Measurements from ENCODE around the gene FLOT1.

Gene FLOT1

DNA sequence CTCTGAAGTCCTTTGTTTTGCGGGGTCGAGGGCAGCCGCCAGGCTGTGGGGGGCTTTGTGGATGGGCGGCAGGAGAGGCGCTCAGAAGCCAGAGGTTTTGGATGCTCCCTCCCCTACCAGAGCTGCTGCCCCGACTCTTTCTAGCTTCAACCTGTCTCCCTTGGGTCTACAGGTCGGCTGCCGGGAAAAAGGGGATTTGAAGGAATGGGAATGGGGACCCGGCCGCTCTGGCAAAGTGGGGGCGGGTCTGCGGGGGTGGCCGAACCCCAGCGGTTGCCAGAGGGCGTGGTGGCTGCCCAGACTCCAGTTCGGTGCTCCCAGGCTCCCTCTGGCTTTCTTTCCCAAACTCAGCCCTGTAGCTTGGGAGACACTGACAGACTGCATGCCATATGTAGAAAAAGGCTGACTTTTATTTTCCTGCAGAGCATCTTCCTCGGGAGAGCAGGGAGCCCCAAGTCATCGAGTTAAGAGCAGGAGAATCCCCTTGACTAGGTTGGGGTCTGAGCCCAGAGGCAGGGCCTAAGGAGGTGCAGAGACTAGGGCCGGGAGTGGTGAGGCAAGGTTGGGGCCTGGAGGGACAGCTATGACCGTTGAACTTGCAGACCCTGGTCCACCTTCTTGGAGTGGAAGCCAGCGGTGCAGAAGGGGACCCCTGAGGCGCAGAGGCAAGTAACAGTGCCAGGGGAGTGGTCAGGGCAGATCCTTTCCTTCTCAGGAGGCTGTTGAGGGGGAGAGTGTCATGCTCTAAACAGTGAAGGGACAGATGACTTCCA is 54.6 kb downstream of the FLOT1 start:
- no peak for DNase-seq (ENCODE audit: low spot score in 2 of 2)
- Mint-ChIP-seq H3K9me3 (no peaks in the 10 kb centered on the region), H3K27ac (peak overlapping the region; percentile 98), H3K4me3 (peak overlapping the region; percentile 92), H3K4me1 (peaks cover 46% of the 10 kb centered on the region), H3K36me3 (peaks cover 48% of the 10 kb centered on the region)
- ATAC-seq = no peak

DNA sequence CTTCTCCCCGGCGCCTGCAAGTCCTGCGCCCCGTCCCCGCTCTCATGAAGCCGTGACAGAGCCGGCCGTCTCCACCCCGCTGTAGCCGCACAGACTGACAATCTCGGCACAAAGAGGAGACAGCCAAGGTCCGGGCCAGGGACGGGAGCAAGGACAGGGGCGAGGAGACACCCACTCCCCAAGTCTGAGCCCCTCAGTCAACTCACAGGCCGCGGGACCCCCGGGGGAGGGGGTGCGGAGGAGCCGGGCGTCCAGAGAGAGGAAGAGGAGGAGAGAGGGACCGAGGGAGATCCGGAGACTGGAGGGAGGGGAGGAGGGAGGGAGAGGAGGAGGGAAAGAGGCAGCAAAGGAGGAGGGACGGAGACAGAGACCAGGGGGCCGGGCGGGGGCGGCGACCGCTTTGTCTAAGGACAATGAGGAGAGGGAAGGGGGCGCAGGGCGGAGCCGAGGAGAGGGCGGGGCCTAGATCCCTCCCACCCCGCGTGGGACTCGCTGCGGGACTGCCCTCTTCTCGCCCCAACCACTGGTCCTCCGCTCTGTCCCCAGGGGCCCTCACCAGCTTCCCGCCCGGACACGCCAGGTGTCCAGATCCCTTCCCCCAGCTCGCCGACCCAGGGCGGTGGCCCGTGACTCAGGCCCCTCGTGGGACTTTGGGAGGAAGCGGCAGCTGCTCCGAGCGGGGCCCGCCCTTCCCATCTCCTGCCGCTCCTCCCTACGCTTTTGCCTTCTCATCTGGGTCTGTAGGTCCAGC is 55.4 kb downstream of the FLOT1 start:
- peak; percentile 55 for ATAC-seq
- H3K4me1 Mint-ChIP-seq = peaks cover 53% of the 10 kb centered on the region

DNA sequence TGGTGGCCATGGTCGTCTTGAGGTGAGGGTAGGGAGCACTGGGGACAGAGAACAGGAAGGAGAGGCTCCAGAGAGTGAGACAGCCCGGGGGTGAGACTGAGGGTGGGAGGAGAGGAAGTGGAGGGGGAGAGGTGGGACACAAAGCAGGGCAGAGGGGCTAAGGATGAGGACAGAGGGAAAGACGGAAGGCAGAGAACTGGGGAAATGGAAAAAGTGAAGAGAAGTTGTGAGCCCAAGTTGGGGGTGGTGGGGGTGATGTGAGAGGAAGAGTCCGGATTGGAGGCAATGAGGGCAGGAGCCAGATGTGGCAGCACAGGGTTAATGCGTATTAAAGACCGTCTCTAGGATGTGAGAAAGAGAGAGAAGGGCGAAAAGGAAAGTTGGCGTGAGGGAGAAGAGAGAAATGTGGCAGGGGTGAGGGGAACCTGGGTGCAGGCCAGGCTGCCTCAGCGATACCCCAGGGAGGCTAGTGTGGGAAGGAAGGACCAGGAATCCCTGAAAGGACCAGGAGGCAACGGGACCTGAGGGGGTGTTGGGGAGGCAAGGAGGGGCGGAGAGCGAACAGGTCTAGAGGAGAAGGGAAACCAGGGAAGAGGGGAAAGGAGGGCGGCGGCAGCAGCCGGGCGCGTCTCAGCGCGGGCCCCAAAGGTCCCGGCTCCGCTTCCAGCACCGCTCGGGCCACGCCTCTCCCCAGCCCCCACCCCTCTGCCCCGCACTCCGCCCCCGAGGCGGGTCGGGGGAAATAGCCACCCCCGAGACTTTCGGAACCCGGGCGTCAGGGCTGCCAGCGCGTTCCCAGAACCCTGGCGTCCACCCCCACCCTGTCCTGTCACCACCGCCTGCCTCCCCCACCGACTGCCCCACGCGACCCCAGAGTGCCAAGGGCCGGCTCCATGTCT is 56.2 kb downstream of the FLOT1 start, which contains the start of gene PPP1R18:
Gene PPP1R18 (minus strand): TSS at position 637 of the 899 bp plus-strand sequence. CDS start 627 bp downstream, at position 10.
- H3K4me1 Mint-ChIP-seq = peaks cover 58% of the 10 kb centered on the region
- peak within 1 kb of the TSS; percentile 92 for H3K4me3 Mint-ChIP-seq
- ATAC-seq = peak; percentile 59
- peak; percentile 58 to 88 for DNase-seq (ENCODE audit: low spot score in 2 of 2)
- no peaks in the 10 kb centered on the region for H3K9me3 Mint-ChIP-seq
- peaks cover 64% of the 10 kb centered on the region for H3K36me3 Mint-ChIP-seq
- H3K27ac Mint-ChIP-seq = peak within 1 kb of the TSS; percentile 98

More for the DNA sequence above, 55.4 kb downstream of the FLOT1 start:
- H3K4me3 Mint-ChIP-seq = peak overlapping the region; percentile 92
- H3K27ac Mint-ChIP-seq = peak overlapping the region; percentile 98
- peaks cover 56% of the 10 kb centered on the region for H3K36me3 Mint-ChIP-seq
- H3K9me3 Mint-ChIP-seq = no peaks in the 10 kb centered on the region
- peak; percentile 66 to 92 for DNase-seq (ENCODE audit: low spot score in 2 of 2)

DNA sequence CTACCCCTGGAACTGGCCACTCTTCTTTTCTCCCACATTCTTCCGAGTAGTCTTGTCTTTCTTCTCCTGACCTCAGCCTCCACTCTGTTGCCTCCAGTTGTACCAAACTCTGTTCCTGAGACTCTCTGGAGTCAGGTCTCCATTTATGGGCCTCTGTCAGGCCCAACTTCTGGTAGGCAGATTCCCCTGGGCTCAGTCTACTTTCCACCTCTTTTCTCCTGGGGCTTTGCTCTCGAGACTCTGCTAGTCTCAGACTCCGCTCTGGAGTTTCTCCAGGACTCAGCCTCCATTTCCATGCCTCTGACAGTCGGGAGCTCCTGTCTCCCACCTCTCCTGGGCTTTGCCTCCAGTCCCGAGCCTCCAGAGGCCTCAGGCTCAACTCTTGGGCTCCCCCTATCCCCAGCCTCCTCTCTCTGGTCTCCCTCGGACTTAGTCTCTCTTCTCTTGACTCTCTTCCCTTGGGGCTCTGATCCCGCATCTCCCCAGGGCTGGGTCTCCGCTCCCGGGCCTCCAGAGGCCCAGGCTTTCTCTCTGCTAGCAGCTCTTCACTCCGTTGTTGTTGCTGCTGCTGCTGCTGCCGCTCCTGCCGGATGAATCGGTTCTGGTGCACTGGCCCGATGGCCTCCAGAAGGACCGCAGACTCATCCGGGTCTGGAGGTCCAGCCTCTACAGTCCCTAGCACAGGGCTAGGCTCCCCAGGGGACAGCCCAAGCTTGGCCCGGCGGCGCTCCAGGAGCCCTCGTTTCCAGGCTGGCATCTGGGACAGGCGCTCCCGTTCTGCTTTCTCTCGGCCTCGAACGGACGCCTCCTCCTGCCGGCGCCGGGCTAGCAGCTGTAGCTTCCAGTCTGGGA is 57.1 kb downstream of the FLOT1 start:
- H3K36me3 Mint-ChIP-seq = peaks cover 73% of the 10 kb centered on the region

DNA sequence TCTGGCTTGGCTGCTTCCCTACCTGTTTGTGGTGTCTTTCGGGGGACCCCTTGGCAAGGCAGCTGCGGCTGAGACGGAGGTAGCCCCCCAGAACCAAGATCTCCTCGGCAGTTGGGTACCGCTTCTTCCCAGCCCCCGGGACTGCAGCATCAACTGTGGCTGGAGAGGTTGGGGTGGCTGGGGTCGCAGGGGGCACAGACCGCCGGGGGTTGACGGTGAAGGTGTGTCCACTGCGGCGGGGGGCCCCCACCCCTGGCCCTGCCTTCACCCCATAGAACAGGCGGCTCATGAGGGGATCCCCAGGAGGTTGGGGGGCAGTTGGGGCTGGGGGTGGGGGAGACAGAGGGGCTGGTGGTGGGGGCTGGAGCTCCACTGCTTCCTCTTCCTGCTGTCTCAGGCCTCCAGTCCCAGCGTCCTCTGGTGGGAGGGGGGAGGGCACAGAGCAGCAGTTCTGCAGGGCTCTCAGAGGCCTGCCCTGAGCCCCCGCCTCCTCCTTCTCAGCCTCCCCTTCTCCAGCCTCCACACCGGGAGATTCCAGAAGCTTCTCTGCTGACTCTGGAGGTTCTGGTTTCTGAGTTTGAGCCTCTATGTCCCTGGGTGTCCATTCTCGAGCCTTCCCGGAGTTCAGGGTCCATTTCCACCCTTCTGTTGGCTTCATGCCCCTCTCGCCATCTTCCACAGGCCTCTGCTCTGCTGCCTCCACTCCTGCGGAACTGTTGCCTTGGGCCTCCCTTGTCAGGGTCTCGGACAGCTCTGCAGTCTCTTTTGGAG is 57.9 kb downstream of the FLOT1 start:
- no peaks in the 10 kb centered on the region for H3K9me3 Mint-ChIP-seq
- DNase-seq (ENCODE audit: low spot score in 2 of 2) = peak in 1 of 2 donors; percentile 71
- peak overlapping the region; percentile 92 for H3K4me3 Mint-ChIP-seq
- no peak for ATAC-seq
- H3K4me1 Mint-ChIP-seq = peaks cover 58% of the 10 kb centered on the region
- peaks cover 81% of the 10 kb centered on the region for H3K36me3 Mint-ChIP-seq
- H3K27ac Mint-ChIP-seq = peak overlapping the region; percentile 98

More for the DNA sequence above, 57.1 kb downstream of the FLOT1 start:
- H3K4me1 Mint-ChIP-seq = peaks cover 58% of the 10 kb centered on the region
- H3K27ac Mint-ChIP-seq = peak overlapping the region; percentile 98
- H3K9me3 Mint-ChIP-seq = no peaks in the 10 kb centered on the region
- no peak for DNase-seq (ENCODE audit: low spot score in 2 of 2)
- no peak for ATAC-seq
- peak overlapping the region; percentile 92 for H3K4me3 Mint-ChIP-seq

DNA sequence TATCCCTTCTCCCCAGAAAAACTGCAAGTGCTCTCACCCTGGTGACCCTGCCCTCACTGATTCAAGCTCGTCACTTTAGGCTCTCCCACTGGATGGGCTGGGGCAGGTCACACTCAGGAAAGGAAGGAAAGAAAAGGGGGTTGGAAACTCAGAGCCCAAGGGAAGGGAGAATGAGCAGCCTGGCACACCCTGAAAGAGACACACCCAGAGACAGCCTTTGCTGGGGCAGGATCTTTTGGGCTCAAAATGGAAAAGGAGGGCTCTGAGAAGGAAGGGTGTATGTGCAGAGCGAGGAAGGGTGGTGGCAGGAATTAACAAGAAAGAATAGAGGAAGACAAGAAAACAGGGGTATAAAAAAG is 58.5 kb downstream of the FLOT1 start:
- peaks cover 58% of the 10 kb centered on the region for H3K4me1 Mint-ChIP-seq
- H3K4me3 Mint-ChIP-seq = peak overlapping the region; percentile 92
- ATAC-seq (no peak), DNase-seq (ENCODE audit: low spot score in 2 of 2) (no peak)
- H3K27ac Mint-ChIP-seq = peak overlapping the region; percentile 98
- H3K36me3 Mint-ChIP-seq = peaks cover 87% of the 10 kb centered on the region
- no peaks in the 10 kb centered on the region for H3K9me3 Mint-ChIP-seq

DNA sequence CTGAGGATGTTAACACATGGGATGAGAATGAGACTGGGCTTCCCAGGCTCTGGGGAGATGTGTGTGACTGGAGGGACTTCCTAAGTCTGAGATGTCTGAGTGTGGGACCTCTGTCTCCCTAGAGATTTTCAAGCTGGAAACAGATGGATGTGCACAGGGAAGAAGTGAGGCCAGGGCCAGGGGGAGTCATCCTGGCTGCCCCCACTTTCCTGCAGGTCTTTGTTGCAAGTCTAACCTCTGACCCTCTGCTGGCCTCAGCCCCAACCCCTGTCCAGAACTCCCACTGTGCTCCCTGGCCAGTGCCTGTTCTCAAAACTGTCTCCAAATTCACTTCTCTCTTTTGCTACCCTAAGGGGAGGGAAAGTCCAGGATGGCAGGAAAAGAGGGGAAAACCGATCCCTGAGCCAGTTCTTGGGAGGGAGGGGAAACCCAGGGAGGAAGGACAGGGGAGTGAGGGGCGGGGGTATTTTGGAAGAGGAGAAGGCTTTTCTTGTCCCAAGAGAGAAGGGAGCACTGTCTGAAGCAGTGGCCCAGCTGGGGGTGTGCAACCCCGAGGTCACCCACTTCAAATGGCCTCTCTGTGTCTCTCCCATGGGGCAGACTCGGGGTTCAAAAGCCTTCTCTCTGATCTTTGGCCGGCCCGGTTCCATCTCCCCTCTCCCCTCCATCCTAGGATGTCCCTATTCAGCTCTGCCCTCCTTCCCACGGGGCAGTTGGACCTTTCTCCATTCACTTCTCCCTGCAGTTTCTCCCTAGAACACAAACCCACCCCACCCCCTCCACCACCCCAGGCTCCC is 59.1 kb downstream of the FLOT1 start:
- Mint-ChIP-seq H3K4me3 (peak overlapping the region; percentile 92), H3K9me3 (no peaks in the 10 kb centered on the region), H3K36me3 (peaks cover 93% of the 10 kb centered on the region), H3K4me1 (peaks cover 56% of the 10 kb centered on the region), H3K27ac (peak overlapping the region; percentile 98)
- DNase-seq (ENCODE audit: low spot score in 2 of 2) (no peak), ATAC-seq (no peak)

DNA sequence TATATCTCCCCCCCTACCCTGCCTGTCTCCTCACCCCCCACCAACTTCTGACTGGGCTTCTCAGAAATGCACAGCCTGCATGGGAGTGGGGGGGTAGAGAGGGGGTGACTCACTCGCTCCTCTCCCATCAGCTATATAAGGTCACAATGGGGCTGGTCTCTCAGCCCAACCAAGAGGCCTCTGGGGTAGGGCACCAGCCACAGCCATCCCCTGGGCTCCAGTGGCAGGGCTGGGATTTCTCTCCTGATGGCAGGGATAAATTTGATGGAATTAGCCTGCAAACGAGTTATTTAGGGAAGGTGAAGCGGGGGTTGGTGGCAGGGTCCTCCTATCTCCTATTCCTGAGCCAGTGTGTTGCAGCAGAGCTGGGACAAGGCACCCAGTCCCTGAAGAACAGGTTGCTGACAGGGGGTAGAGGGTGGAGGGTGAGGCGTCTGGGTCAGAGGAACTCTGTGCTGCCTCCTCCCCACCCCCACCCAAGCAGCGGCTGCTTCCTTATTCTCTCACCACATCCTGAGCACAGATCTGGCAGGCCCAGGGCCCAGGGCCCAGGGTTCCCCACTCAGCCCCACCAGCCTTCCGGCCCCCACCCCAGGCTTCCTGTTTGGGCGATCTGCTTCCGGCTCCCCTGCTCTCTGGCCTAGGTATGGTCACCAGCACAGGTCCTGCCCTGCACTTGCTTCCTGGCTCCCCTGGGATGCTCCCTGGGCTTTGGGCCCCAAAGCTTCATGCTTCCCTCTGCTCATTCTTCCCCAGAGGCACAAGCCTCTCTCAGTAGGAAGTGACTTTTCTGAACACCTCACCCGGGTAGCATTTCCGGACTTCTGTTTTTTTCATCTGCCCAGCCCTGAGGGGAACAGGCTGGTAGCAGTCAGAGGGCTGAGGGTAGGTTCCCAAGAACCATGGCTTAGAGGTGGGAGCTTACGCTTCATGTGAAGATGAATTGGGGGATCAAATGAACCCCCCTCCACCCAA is 60.1 kb downstream of the FLOT1 start:
- ATAC-seq = peak; percentile 70
- peak; percentile 65 to 91 for DNase-seq (ENCODE audit: low spot score in 2 of 2)
- H3K9me3 Mint-ChIP-seq = no peaks in the 10 kb centered on the region

DNA sequence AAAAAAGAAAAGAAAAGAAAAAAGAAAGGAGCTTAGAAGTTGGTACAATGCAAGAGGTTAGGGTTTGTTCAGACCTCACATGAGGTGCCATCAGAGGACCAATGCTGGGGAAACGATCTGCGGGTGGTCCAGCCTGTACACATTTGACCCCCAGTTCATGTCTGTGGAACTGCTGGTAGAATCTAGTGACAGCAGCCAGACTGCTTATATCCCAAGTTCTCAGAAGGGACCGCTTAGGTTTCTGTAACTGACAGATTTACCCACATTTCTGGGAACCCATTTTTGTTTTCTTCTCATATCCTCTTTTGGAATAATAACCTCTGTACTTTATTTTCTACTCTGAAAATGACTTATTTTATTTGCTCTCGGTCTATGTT is 60.7 kb downstream of the FLOT1 start:
- Mint-ChIP-seq H3K4me3 (peak overlapping the region; percentile 92), H3K36me3 (peaks cover 100% of the 10 kb centered on the region), H3K27ac (peak overlapping the region; percentile 98), H3K4me1 (peaks cover 46% of the 10 kb centered on the region), H3K9me3 (no peaks in the 10 kb centered on the region)
- DNase-seq (ENCODE audit: low spot score in 2 of 2) = no peak
- ATAC-seq = no peak

More for the DNA sequence above, 60.1 kb downstream of the FLOT1 start:
- peak overlapping the region; percentile 92 for H3K4me3 Mint-ChIP-seq
- H3K36me3 Mint-ChIP-seq = peaks cover 100% of the 10 kb centered on the region
- H3K27ac Mint-ChIP-seq = peak overlapping the region; percentile 98
- H3K4me1 Mint-ChIP-seq = peaks cover 47% of the 10 kb centered on the region

DNA sequence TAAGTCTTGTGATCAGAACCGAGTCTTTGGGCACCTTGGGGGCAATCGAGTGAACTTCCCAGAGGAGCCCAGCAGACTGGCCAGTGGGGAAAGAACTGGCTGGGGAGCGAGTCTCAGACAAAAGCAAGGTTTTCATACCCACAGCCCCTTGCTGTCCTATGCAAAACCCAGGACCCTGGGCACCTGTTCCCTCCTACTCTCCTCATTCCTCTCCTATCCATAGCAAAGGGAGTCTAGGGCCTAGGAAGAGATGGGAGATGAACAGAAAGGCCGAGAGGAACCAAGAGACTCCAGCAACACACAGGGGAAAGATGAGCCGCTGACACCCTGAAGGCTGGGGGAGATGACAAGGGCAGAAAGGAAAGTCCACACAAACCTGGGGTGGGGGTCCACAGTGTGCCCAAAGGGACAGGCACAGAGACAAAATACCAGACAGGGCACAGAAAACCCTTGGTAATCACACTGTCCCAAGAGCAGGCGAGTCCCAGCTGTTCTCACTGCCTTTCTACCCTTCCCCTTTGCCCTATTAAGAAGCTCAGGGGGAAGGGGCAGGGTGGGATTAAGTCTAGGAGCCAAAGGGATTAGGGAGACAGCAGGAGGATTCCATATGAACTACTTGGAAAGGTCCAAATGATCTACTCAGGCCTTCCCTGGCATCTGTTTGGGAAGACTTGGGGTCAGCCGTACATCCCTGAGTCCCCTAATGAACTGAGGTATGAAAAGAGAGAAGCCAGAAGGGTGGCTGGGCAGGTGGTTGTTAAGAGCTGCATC is 62.5 kb downstream of the FLOT1 start:
- H3K4me3 Mint-ChIP-seq = peak overlapping the region; percentile 92
- ATAC-seq (no peak), DNase-seq (ENCODE audit: low spot score in 2 of 2) (no peak)
- peaks cover 55% of the 10 kb centered on the region for H3K4me1 Mint-ChIP-seq
- peaks cover 100% of the 10 kb centered on the region for H3K36me3 Mint-ChIP-seq
- no peaks in the 10 kb centered on the region for H3K9me3 Mint-ChIP-seq
- peak overlapping the region; percentile 98 for H3K27ac Mint-ChIP-seq

DNA sequence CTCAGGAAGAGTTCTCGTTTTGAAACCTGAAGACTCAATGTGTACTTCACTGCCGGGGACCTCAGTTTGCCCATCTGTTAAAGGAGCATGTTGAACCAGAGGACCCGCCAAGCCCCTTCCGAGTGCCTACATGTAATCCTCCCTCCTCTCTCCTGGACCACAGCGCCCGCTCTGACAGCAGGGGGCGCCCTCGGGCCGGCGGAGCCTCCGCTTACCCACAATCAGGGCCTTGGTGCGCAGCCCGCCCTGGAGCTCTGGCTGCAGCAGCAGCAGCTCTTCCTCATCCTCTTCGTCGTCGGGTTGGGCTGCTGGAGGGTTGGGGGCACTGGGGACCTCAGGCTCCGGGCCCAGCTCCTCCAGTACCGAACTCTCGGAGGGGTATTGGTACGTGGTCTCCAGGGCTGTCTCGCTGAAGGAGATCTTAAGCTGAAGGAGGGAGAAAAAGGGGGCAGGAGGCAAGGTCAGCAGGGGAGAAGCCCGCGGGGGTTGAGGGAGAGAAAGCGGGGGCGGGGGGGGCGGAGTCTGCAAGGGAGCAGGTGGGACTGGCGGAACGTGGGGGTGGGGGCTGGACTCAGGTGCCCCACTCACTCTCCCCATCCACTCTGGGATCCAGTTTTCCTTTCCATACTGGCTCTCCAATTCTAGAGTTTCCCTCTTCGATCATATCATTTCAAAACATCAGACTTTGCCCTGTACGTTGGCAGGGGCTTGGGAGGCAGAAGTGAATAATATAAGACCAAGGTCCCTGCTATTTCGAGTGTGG is 63.3 kb downstream of the FLOT1 start:
- peak; percentile 72 for ATAC-seq
- H3K27ac Mint-ChIP-seq = peak overlapping the region; percentile 98
- H3K9me3 Mint-ChIP-seq = no peaks in the 10 kb centered on the region
- H3K36me3 Mint-ChIP-seq = peaks cover 93% of the 10 kb centered on the region
- peak; percentile 92 to 96 for DNase-seq (ENCODE audit: low spot score in 2 of 2)
- H3K4me1 Mint-ChIP-seq = peaks cover 55% of the 10 kb centered on the region
- H3K4me3 Mint-ChIP-seq = peak overlapping the region; percentile 92

Data from stimulated activated effector memory CD8-positive, alpha-beta T cell treated with anti-CD3 and anti-CD28 coated beads, Interleukin-12 subunit alpha, Interleukin-12 subunit beta, amount 100 ng/mL, for 72 hours (primary cell).